AG04450 (cell line): ENCODE measurements around the gene ACAP3. TPM values are rescaled to one million over a fixed set of nuclear protein-coding genes. Genes with fewer than 3 reads are reported as not detected.

Experiments
- CTCF ChIA-PET: fragments of 300-600, 350-600 bp; formaldehyde crosslinking; extraction: SDS; loops from one replicate; lab custom pipeline; 2022; ENCODE audit warnings: antibody characterized with exemption, inconsistent platforms; lab: Charles Lee
- POLR2A ChIA-PET: fragments of 350-600 bp; formaldehyde crosslinking; extraction: SDS; loops from one replicate; lab custom pipeline; 2021; ENCODE audit warnings: antibody characterized with exemption, inconsistent platforms; lab: Yijun Ruan, JAX
- DNase-seq: peaks from one replicate; pipeline ENCODE4 v3.0.0-alpha.2; 2011; ENCODE audit warnings: low read depth, low spot score
- H3K27ac ChIP-seq: one replicate; pipeline ENCODE4 v1.5.1; 2012; ENCODE audit warnings: low read depth, low read length, control low read depth
- H3K27me3 ChIP-seq: one replicate; pipeline ENCODE4 v1.6.0; 2012; ENCODE audit warnings: low read length; ENCODE audit not compliant: control insufficient read depth, insufficient read depth
- H3K4me3 ChIP-seq: 2 replicates; pipeline ENCODE4 v1.5.1; 2011; ENCODE audit warnings: mild to moderate bottlenecking, low read depth, low read length, control low read depth
- H3K9me3 ChIP-seq: 2 replicates; pipeline ENCODE4 v1.5.1; 2012; ENCODE audit warnings: low read length; ENCODE audit not compliant: control insufficient read depth, insufficient read depth
- CTCF ChIP-seq: IDR thresholded peaks from 2 replicates; pipeline ENCODE4 v1.5.1; 2011; ENCODE audit warnings: low read depth, low read length, control low read depth, inconsistent platforms
- polyA plus RNA-seq: library from polyadenylated mRNA; depleted of rRNA; stranded (reverse); fragments of >200 nt; gene quantifications from 2 replicates; pipeline ENCODE4 v1.2.3, GENCODE V29; 2011

Gene ACAP3
- polyA plus RNA-seq, 1 experiment, result 17.5 TPM

DNA sequence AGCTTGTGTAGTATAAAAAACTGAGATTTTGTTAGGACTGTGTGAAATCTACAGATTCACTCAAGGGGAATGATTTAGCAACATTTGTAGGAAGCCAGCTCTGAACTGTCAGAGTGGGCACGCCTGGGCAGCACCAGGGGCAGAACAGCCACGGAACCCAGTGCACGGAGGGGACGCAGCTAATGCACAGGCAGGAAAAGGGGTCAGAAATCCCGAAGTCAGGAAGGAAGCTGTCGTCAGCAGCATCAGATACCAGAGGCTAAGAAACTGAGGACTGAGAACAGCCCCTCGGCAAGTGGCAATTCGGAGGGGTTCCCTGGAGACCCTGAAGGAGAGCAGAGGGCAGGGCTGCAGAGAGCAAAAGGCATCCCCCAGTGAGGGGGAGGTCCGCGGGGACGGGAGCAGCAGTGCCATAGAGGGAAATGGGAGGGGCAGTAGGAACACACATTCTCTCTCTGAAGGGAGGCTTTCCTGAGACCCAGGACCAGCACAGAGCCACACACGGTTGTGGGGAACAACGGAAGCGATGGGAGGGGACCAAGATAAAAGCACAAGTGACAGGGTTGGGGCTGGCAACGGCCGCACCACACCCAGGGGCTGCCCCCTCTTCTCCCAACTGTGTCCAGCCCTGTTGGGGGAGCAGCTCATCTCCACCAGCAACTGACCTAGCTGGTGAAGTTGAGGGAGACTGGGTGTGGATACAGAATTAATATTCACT lies 46.7 kb downstream of the ACAP3 start:
- Histone ChIP-seq H3K27ac (no peak overlapping the region), H3K4me3 (no peak overlapping the region), H3K27me3 (no peaks in the 10 kb centered on the region), H3K9me3 (no peaks in the 10 kb centered on the region; the same call in 1 of the 2 replicates)
- no peak for DNase-seq
- no peak for TF ChIP-seq CTCF
- POLR2A ChIA-PET, result interaction anchor here (1.8 kb wide), 1 partner anchor 13 kb away, joined by 4 read pairs; the partner anchor contains the start of gene UBE2J2
- CTCF ChIA-PET, result interaction anchor here (0.7 kb wide), 1 partner anchor 138 kb away, joined by 4 read pairs; no protein-coding TSS in a partner anchor

- ChIA-PET POLR2A (no interaction called here), CTCF (interaction anchor here (0.7 kb wide), 1 partner anchor 138 kb away, joined by 4 read pairs; no protein-coding TSS in a partner anchor)
- no peak for TF ChIP-seq CTCF
- no peak for DNase-seq
- Histone ChIP-seq H3K27ac (peak overlapping the region; percentile 21), H3K4me3 (no peak overlapping the region), H3K27me3 (no peaks in the 10 kb centered on the region), H3K9me3 (peaks cover 4% of the 10 kb centered on the region; the same call in 1 of the 2 replicates)
Measured at GRCh38 chr1:1259951-1260600, 47.7 kb downstream of the ACAP3 start.

DNA sequence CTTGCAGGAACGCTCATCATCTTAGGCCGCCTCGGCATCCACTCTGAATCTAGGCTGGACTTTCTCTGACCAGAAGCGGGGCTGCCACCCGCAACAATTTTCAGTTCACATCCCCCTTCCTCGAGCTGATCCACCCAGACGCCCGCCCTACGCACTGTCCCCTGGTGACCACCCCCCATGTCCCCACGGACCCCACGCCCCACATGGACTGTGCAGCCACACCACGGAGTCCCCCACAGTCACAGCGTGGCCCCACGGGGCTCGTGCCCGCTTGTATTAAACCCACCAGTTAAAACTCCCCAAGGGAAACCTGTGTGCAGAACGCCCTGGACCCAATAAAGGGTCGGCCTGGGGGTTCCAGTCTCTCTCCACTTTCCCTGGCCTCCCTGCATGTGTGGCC lies 48.2 kb downstream of the ACAP3 start:
- CTCF ChIA-PET, result no interaction called here
- no peak for TF ChIP-seq CTCF
- no peak overlapping the region for H3K27ac ChIP-seq
- POLR2A ChIA-PET, result no interaction called here
- no peak for DNase-seq
- H3K27me3 ChIP-seq, result no peaks in the 10 kb centered on the region
- no peak overlapping the region for H3K4me3 ChIP-seq
- H3K9me3 ChIP-seq, result peaks cover 4% of the 10 kb centered on the region; the same call in 1 of the 2 replicates

GRCh38 chr1:1259119-1259488 lies 48.6 kb downstream of the ACAP3 start:
- Histone ChIP-seq H3K27me3 (no peaks in the 10 kb centered on the region), H3K9me3 (peaks cover 4% of the 10 kb centered on the region; the same call in 1 of the 2 replicates), H3K4me3 (no peak overlapping the region), H3K27ac (no peak overlapping the region)
- POLR2A ChIA-PET, result interaction anchor here (0.6 kb wide), 1 partner anchor 32 kb away, joined by 4 read pairs; no protein-coding TSS in a partner anchor
- DNase-seq, result no peak
- CTCF ChIA-PET, result no interaction called here
- TF ChIP-seq CTCF, result no peak
